Mucosa of gallbladder (tissue), 1 donor: Measurements from ENCODE around the gene CHCHD5. TPM values are rescaled to one million over a fixed set of nuclear protein-coding genes. Genes with fewer than 3 reads are reported as not detected.
"Not testable (repeated sequence)": the region's sequence is repeated elsewhere in the genome, so short reads cannot be mapped to it uniquely, and the experiment has no call there.

Experiments used
- DNase-seq: peaks from one replicate; pipeline ENCODE4 v3.0.0-alpha.2; 2020; ENCODE audit warnings: low spot score
- total RNA-seq: library from RNA; stranded (reverse); gene quantifications from one replicate; pipeline ENCODE4 v1.2.1, GENCODE V29; 2021
- donor health status: DM: no; HTN: no; CAD: no.

CHCHD5 gene
- total RNA-seq, 1 donor from 2014 or later, result 40.3 TPM

- no peak for DNase-seq
These were observed 1.6 kb downstream of the CHCHD5 start for GRCh38 chr2:112585873-112586464.

- no peak for DNase-seq
These were observed 4.2 kb downstream of the CHCHD5 start for GRCh38 chr2:112588611-112589045.

GRCh38 chr2:112591413-112591812, 7.0 kb downstream of the CHCHD5 start:
- no peak for DNase-seq

DNA sequence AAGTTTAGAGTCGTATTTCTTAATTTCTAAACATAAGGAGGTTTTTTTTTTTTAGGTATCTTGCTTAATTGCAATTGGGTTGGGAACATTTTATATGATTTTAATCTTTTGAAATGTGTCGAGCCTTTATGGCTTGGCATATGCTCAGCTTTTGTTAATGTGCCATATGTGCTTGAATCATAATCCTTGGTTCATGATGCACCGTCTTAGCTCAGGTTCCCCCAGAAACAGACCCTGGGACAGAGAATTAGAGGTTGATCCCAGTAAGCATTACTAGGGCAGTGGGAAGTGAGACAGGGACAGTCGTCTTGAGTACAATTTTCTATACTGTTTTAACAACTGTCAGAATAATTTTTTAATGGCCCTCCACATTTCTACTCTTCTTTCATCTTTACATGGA, 9.3 kb downstream of the CHCHD5 start:
- no peak for DNase-seq

DNA sequence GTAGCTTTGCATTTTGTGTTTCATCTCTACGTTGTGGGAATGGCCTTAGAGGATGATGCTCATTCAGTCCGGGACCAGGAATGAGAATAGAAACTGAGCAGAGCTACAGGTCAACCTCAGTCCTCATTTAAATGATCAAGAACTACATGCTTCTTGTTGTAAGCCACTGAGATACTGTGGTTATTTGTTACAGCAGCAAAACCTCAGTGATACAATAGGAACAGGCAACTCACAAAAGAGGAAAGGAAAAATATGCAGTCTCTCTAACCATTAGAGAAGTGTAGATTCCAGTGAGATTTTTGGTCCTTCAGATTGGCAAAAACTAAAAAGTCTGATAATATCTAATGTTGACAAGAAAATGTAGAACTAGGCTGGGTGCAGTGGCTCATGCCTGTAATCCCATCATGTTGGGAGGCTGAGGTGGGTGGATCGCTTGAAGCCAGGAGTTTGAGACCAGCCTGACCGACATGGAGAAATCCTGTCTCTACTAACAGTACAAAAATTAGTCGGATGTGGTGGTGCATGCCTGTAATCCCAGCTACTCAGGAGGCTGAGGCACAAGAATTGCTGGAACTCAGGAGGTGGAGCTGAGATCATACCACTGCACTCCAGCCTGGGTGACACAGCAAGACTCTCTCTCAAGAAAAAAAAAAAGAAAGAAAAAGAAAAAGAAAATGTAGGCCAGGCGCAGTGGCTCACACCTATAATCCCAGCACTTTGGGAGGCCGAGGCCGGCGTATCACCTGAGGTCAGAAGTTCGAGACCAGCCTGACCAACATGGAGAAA, 13.3 kb downstream of the CHCHD5 start:
- DNase-seq, result no peak

DNA sequence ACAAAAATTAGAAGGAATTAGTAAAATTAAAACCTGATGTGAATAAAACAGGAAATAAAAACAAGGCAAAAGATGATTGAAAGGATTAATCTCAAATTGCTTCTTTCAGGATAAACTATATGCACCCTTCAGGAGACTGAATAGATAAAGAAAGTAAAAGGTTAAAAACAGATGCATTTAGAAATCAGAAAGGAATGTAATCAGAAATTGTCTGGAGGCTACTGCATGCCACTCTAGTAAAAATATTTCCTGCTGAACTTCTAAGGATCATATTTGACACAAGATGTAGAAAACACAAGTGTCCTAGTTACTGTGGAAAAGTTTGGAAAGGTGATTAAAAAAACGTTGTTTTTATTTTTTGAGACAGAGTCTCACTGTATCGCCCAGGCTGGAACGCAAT, 16.2 kb downstream of the CHCHD5 start:
- no peak for DNase-seq

- DNase-seq, result no peak
These were observed 17.3 kb downstream of the CHCHD5 start for GRCh38 chr2:112601754-112602153.

- no peak for DNase-seq
These were observed 18.5 kb downstream of the CHCHD5 start for GRCh38 chr2:112602917-112603316.

DNA sequence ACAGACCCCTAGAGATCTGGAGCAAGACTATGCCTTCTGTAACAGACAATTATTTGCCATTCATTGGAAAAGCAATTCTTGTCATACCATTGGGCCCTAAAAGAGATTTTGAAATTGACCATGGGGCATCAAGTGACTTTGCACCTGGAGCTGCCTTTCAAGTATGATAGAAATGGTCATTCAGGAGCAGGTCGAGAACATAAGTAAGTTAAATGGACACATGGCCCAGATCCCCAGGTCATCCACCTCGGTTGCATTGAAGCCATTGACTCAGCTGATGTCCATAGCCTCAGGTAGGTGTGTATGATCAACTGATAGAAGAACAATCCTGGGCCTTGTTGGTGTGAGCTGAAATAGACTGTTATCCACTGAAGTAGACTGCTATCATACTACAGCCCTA, 19.3 kb downstream of the CHCHD5 start:
- no peak for DNase-seq

DNA sequence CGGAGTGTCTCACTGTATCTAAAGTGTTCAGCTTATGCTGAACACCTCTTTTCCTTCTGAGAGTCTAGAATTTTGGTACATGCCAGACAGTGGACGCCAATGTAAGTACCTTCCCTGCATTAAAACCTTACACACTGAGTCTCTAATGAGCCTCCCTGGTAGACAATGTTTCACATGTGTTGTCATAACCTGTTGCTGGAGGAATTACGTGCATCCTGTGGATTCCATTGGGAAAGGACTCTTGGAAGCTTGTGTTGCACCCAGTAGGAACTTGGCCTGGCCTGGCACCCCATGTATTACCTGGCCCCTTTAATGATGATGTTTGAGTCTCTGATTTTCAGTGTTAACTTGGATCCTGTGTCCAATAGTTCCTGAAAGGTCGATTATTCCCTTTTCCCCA, 20.5 kb downstream of the CHCHD5 start:
- no peak for DNase-seq

GRCh38 chr2:112605926-112606325, 21.5 kb downstream of the CHCHD5 start:
- DNase-seq, result no peak

DNA sequence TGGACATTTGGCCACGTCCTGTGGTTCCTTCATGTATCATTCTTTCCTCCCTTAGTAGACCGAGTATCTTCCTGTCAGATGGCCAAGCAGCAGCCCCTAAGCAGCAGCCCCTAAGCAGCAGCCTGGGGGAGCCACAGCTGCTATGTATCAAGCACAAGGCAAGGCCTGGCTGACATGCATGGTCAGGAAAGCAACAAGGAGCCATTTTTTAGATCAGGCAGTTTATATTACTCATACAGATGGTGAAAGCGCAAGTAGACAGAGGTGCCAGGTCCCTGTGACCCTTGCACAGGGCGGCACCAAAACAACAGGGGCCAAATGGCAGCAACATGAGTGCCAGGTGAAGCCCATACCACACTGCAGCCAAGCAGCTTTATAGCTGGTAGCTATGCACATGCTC, 22.1 kb downstream of the CHCHD5 start:
- no peak for DNase-seq

- peak; percentile 38 for DNase-seq
These were observed 23.4 kb downstream of the CHCHD5 start for GRCh38 chr2:112607680-112608438.

GRCh38 chr2:112609320-112609719, 24.9 kb downstream of the CHCHD5 start:
- not testable (repeated sequence) for DNase-seq

DNA sequence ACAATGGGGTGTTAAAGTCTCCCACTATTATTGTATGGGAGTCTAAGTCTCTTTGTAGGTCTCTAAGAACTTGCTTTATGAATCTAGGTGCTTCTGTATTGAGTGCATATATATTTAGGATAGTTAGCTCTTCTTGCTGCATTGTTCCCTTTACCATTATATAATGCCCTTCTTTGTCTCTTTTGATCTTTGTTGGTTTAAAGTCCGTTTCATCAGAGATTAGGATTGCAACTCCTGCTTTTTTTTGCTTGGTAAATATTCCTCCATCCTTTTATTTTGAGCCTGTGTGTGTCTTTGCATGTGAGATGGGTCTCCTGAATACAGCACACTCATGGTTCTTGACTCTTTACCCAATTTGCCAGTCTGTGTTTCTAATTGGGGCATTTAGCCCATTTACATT, 27.9 kb downstream of the CHCHD5 start:
- DNase-seq, result not testable (repeated sequence)

- DNase-seq, result no peak
These were observed 29.9 kb downstream of the CHCHD5 start for GRCh38 chr2:112614201-112614840.

GRCh38 chr2:112615051-112615450, 30.6 kb downstream of the CHCHD5 start:
- DNase-seq, result no peak

GRCh38 chr2:112615798-112616197, 31.4 kb downstream of the CHCHD5 start:
- DNase-seq, result not testable (repeated sequence)

- no peak for DNase-seq
These were observed 34.0 kb downstream of the CHCHD5 start for GRCh38 chr2:112618383-112618782.

DNA sequence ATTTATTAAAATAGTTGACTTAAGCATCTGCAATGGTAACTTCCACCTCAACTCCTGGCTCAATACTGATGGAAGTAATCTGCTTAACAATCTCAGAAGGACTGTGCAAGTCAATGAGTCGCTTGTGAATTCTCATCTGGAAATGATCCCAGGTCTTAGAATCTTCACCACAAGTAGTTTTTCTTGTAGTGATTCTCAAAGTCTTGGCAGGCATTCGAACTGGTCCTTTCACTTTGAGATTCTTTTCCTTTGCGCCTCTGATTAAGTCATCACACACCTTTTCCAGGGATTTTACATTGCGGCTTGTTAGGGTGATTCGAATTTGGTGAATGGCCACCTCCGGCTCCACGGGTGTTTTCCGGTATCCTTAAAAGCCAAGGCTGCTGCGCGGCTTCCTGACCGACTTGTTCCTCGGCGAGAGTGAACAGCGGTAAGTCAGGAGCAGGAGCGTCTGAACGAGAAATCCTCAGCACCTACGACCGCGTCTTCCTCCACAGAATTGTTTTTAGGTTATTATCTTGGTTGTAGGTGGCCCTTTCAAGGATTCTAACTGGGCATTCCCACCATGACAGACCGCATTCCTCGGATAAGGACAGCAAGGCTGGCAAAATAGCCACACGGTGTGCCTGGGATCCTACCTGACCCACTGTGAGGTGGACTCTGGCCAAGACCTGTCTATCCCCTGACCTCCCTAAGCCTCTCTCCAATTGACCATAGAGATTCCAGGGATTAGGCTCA, 37.5 kb downstream of the CHCHD5 start:
- DNase-seq, result no peak

DNA sequence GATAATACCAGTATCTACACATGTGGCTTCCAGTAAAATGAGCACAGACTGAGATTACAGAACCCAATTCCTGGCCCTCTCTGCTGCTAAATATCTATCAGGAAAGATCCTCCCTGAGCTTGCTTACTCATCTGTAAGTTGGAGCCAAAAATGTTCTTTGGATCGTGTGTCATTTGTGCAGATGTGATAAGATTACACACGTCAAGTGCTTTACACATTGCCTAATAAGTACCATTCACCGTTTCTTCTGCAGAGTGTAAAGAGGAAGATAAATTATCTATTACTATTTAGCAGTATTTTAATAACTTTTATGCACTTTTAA, 38.1 kb downstream of the CHCHD5 start:
- DNase-seq, result no peak
